Stomach (tissue), 4 donors: ENCODE data around the gene SLK.

Experiments used
- CTCF ChIP-seq, 7 experiments: fragments of 450-650 bp in 4 of 7; fragments of 200-600 bp in 3 of 7; sonication (generic) in 3 of 7; IDR thresholded peaks; one replicate each; pipeline ENCODE4 v1.5.1; 2016 to 2019; ENCODE audit warnings: antibody characterized with exemption in 7 of 7, control low read depth in 2 of 7, mild to moderate bottlenecking in 1 of 7
- EP300 ChIP-seq: sonication (generic); formaldehyde crosslinking; IDR thresholded peaks from one replicate; pipeline ENCODE4 v1.6.1; 2017; ENCODE audit warnings: antibody characterized with exemption
- POLR2A ChIP-seq, 4 donors: fragments of 450-650 bp; IDR thresholded peaks; one replicate each; pipeline ENCODE4 v1.6.1; 2016; ENCODE audit warnings: antibody characterized with exemption in 4 of 4, control low read depth in 2 of 4, mild to moderate bottlenecking in 1 of 4, moderate library complexity in 1 of 4
- POLR2AphosphoS5 ChIP-seq, 3 donors: sonication (generic); formaldehyde crosslinking; IDR thresholded peaks; one replicate each; pipeline ENCODE4 v1.6.1; 2016; ENCODE audit warnings: antibody characterized with exemption in 3 of 3

- TF ChIP-seq CTCF (IDR thresholded peaks at IDR 0.05) (no peak), EP300 (no peak), POLR2AphosphoS5 (IDR thresholded peaks at IDR 0.05) (no peak), POLR2A (IDR thresholded peaks at IDR 0.05) (no peak)
These were observed 90.8 kb downstream of the SLK start for GRCh38 chr10:104057717-104058116.
